Chondrocyte (in vitro differentiated cells): Measurements from ENCODE around the gene UPF2. TPM values are rescaled to one million over a fixed set of nuclear protein-coding genes. Genes with fewer than 3 reads are reported as not detected.

Source experiments
- DNase-seq: peaks from one replicate; pipeline ENCODE4 v3.0.0; 2021; ENCODE audit warnings: mixed read lengths, low spot score
- H3K27ac Mint-ChIP-seq: one replicate; pipeline ENCODE4 v1.8.0; 2021; ENCODE audit warnings: mild to moderate bottlenecking, moderate library complexity, mixed read lengths; ENCODE audit not compliant: unreplicated experiment
- H3K27me3 Mint-ChIP-seq: 2 replicates; pipeline ENCODE4 v1.8.0; 2021; ENCODE audit warnings: low read depth, mixed read lengths
- H3K36me3 Mint-ChIP-seq: 2 replicates; pipeline ENCODE4 v1.8.0; 2021; ENCODE audit warnings: low read depth, mixed read lengths
- H3K4me1 Mint-ChIP-seq: 2 replicates; pipeline ENCODE4 v1.8.0; 2021; ENCODE audit warnings: low read depth, mild to moderate bottlenecking, mixed read lengths
- H3K4me3 Mint-ChIP-seq: one replicate; pipeline ENCODE4 v1.8.0; 2021; ENCODE audit warnings: mild to moderate bottlenecking, moderate library complexity, mixed read lengths; ENCODE audit not compliant: unreplicated experiment
- H3K9me3 Mint-ChIP-seq: 2 replicates; pipeline ENCODE4 v1.8.0; 2021; ENCODE audit warnings: low read depth, mixed read lengths
- long read RNA-seq: library from polyadenylated mRNA; stranded (forward); transcript quantifications from one replicate; pipeline ENCODE4 v2.0.0, GENCODE V29; 2021
- total RNA-seq: library from RNA; stranded (reverse); gene quantifications from 3 replicates; pipeline ENCODE4 v1.2.1, GENCODE V29; 2021
- TF ChIP-seq, protein P1 (sequence below): fragments of 200-600 bp; sonication (generic); IDR thresholded peaks from 2 replicates; pipeline ENCODE4 v1.5.0; 2021; ENCODE audit warnings: antibody characterized with exemption, mild to moderate bottlenecking, moderate library complexity

UPF2 gene
- 17.5 to 20.3 TPM (median 20.0 TPM) in 3 replicates for total RNA-seq
- long read RNA-seq, full-length matches to known transcripts, result 36 of 46 reads
- long read RNA-seq, partial matches to known transcripts, result 2 of 46 reads
- long read RNA-seq, other reads (novel, unspliced or antisense), result 8 of 46 reads

DNA sequence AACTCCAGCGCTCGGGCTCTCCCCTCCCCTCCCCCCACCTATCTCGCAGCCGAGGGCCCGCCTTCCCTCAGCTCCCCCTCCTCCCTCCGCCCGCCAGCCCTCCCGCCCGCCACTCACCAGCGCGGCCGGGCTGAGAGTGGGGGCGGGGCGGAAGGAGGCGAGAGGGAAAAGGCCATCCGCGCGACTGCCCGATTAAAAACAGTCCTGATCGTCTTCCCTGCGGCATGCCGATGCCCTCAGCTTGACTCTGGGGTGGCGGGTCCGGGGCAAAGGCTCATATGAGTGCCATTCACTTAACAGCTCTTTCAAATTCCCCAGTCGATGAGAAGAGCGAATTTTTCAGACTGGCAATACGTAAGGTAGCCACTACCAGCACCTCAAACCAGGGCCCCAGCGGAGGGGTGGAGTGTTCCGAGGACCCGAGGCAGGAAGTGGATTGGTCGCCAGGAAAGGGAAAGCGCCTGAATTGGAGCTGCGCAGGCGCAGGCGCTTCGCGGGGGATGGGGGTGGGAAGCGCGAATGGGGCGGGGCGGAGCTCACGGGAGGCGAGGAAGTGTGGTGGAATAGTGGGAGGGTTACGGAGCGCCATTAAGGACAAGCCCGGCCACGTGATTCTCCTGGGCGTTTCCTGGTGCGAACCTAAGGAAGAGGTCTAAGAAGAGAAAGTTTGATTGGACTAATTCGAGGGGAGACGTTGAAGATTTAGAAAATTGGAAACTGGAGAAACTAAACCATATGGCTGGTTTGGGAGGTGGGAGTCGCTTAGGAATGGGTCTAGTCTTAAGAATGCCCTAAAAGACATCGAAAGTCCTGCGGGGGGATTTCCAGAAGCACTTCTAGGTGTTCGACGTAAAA, at the start of gene UPF2:
TSS of gene UPF2 (minus strand) at position 13 of the 855 bp plus-strand sequence. CDS start 7,386 bp downstream, outside the sequence.
- Mint-ChIP-seq H3K36me3 (no peaks in the 10 kb centered on the region), H3K4me1 (peaks cover 21% of the 10 kb centered on the region), H3K4me3 (peak within 1 kb of the TSS; percentile 87), H3K27me3 (peaks cover 2% of the 10 kb centered on the region), H3K27ac (peak within 1 kb of the TSS; percentile 100), H3K9me3 (peaks cover 4% of the 10 kb centered on the region)
- DNase-seq, result peak; percentile 99
- TF ChIP-seq, protein P1, sequence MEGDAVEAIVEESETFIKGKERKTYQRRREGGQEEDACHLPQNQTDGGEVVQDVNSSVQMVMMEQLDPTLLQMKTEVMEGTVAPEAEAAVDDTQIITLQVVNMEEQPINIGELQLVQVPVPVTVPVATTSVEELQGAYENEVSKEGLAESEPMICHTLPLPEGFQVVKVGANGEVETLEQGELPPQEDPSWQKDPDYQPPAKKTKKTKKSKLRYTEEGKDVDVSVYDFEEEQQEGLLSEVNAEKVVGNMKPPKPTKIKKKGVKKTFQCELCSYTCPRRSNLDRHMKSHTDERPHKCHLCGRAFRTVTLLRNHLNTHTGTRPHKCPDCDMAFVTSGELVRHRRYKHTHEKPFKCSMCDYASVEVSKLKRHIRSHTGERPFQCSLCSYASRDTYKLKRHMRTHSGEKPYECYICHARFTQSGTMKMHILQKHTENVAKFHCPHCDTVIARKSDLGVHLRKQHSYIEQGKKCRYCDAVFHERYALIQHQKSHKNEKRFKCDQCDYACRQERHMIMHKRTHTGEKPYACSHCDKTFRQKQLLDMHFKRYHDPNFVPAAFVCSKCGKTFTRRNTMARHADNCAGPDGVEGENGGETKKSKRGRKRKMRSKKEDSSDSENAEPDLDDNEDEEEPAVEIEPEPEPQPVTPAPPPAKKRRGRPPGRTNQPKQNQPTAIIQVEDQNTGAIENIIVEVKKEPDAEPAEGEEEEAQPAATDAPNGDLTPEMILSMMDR, result no peak

GRCh38 chr10:12091421-12091820, 48.8 kb upstream of the UPF2 start:
- peaks cover 18% of the 10 kb centered on the region for H3K36me3 Mint-ChIP-seq

DNA sequence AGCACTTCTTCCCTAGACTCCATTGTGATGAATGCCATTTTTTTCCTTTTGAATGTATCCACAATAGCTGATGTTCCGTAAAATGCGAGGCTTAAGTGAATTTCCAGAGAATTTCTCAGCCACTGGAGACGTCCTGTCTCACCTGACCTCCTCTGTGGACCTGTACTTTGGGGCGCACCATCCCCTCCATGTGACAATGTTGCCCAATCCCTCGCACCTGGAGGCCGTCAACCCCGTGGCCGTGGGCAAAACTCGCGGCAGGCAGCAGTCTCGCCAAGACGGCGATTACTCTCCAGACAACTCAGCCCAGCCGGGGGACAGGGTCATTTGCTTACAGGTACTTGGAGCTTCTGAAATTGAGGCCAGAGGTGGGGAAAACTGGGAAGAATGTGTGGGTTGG, 46.3 kb upstream of the UPF2 start:
- TF ChIP-seq, protein P1, result no peak
- Mint-ChIP-seq H3K27ac (no peak overlapping the region), H3K9me3 (no peaks in the 10 kb centered on the region), H3K4me3 (no peak overlapping the region), H3K27me3 (no peaks in the 10 kb centered on the region), H3K36me3 (peaks cover 23% of the 10 kb centered on the region), H3K4me1 (no peaks in the 10 kb centered on the region)
- no peak for DNase-seq

More at GRCh38 chr10:12091421-12091820, 48.8 kb upstream of the UPF2 start:
- Mint-ChIP-seq H3K27me3 (no peaks in the 10 kb centered on the region), H3K4me3 (no peak overlapping the region), H3K27ac (no peak overlapping the region), H3K9me3 (no peaks in the 10 kb centered on the region), H3K4me1 (no peaks in the 10 kb centered on the region)
- TF ChIP-seq, protein P1, result no peak
- no peak for DNase-seq

- Mint-ChIP-seq H3K27ac (no peak overlapping the region), H3K4me3 (no peak overlapping the region), H3K4me1 (no peaks in the 10 kb centered on the region), H3K9me3 (no peaks in the 10 kb centered on the region), H3K36me3 (peaks cover 10% of the 10 kb centered on the region), H3K27me3 (no peaks in the 10 kb centered on the region)
- TF ChIP-seq, protein P1, result no peak
- DNase-seq, result no peak
These were observed 39.4 kb upstream of the UPF2 start for GRCh38 chr10:12081879-12082557.

DNA sequence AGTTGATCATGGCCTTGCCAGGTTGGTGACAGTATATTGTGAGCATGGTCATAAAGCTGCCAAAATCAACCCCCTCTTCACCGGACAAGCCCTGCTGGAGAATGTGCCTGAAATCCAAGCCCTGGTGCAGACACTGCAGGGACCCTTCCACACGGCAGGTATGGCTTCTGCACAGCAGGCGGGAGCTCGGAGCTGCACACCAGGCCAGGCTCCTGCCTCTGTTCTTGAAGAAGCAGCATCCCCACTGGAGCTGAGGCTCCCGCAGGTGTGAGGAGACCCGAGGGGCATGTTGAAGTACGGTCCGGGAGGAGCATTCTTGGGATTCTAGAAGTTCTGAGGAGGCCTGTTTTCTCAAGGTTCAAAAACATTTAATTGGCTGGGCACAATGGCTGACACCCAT, 38.9 kb upstream of the UPF2 start:
- Mint-ChIP-seq H3K27ac (no peak overlapping the region), H3K27me3 (no peaks in the 10 kb centered on the region), H3K36me3 (peaks cover 7% of the 10 kb centered on the region), H3K4me3 (no peak overlapping the region), H3K9me3 (no peaks in the 10 kb centered on the region), H3K4me1 (no peaks in the 10 kb centered on the region)
- TF ChIP-seq, protein P1, result no peak
- DNase-seq, result no peak
